ENCODE data around the gene PLXDC1. TPM values are rescaled to one million over a fixed set of nuclear protein-coding genes. Genes with fewer than 3 reads are reported as not detected.
"Not testable (repeated sequence)": the region's sequence is repeated elsewhere in the genome, so short reads cannot be mapped to it uniquely, and the experiment has no call there.

PLXDC1 gene
- total RNA-seq, 1 donor from 2014 or later: 21.4 TPM

DNA sequence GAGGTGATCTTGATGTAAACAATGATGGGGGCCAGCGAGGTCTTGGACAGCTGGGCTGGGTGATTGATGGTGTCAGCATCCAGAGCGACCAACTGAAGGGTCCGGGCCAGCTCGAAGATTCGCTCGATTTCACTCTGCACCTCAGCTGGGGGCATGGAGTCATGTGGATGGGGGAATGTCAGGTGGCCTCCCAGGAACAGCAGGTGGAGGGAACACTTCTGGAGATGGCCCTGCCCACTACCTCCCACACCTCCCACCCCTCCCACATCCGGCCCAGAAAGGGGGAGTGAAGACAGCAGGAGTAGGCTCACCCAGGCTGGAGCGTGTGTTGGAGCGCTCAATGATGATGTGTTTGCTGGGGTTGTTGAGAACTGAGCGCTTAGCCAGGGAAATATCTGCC is 32.3 kb upstream of the PLXDC1 start:
- no peak for DNase-seq (ENCODE audit: low spot score)
- intact Hi-C loops (cut with DNase I): no loop called here

GRCh38 chr17:39183045-39183444 is 31.6 kb upstream of the PLXDC1 start:
- no peak for DNase-seq (ENCODE audit: low spot score)
- intact Hi-C loops (cut with DNase I): no loop called here

DNA sequence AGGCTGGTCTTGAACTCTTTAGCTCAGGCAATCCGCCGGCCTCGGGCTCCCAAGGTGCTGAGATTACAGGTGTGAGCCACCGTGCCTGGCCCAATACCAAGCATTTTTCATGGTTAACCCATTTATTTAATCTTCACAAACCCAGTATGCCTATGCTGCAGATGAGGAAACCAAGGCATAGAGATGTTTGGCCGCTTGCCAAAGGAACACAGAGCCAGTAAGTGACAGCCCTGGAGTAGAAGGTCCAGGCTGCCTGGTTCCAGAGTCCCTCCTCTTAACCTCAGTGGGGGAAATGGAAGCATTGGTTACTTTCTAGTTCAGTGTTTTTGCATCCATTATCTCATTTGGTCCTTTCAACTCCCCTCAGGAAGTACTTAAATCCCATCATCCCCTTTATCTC is 29.9 kb upstream of the PLXDC1 start:
- no peak for DNase-seq (ENCODE audit: low spot score)
- intact Hi-C loops (cut with DNase I): no loop called here

DNA sequence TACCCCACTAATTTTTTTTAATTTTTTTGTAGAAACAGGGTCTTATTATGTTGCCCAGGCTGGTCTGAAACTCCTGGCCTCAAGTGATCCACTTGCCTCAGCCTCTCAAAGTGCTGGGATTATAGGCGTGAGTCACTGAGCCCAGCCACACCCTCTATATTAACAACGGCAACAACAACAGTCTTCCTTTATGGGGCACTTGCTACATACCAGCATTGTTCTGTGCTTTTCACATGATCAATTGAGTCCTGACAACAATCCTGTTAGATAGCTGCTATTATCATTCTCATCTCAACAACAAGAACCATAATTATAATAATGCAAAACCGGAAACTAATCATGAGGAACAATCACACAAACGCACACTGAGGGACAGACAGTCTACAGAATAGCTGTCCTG is 27.1 kb upstream of the PLXDC1 start:
- intact Hi-C loops (cut with DNase I): no loop called here
- DNase-seq (ENCODE audit: low spot score): no peak

DNA sequence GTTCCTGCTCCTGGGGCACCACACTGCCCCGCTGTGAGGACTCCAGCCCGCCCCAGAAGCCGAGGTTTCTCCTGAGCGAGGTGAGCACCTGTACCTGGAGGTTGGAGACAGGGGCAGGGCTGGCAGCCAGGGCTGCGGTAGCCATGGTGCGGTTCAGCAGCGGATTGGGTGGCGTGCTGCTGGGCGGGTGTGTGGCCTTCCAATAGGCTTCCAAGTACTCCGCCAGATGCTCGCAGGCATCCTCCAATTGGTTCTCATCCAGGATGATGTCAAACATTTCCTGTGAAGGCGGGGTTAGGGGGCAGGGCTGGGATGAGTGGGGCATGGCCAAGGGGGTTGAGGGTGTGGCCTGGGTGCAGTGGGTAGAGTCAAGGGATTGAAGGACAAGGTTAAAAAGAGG is 25.8 kb upstream of the PLXDC1 start:
- intact Hi-C loops (cut with DNase I): no loop called here
- no peak for DNase-seq (ENCODE audit: low spot score)

DNA sequence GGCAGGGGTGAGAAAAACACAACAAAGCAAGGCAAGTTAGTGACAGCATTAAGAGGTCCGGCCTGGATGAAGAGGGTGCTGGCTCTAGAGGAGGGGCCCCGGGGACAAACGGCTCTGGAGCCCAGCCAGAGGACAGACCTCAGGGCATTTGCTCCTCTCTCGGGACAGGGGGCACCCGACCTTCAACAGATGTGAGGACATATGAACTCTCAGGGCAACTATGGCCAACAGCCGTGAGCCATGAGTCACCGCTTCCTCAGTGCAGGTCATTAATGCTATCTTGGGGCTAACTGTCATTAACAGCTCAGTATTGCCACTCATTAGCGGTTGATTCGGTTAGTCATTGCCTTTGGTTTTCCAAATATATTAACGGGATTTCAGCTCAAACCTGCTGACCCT is 24.3 kb upstream of the PLXDC1 start:
- intact Hi-C loops (cut with DNase I): no loop called here
- no peak for DNase-seq (ENCODE audit: low spot score)

DNA sequence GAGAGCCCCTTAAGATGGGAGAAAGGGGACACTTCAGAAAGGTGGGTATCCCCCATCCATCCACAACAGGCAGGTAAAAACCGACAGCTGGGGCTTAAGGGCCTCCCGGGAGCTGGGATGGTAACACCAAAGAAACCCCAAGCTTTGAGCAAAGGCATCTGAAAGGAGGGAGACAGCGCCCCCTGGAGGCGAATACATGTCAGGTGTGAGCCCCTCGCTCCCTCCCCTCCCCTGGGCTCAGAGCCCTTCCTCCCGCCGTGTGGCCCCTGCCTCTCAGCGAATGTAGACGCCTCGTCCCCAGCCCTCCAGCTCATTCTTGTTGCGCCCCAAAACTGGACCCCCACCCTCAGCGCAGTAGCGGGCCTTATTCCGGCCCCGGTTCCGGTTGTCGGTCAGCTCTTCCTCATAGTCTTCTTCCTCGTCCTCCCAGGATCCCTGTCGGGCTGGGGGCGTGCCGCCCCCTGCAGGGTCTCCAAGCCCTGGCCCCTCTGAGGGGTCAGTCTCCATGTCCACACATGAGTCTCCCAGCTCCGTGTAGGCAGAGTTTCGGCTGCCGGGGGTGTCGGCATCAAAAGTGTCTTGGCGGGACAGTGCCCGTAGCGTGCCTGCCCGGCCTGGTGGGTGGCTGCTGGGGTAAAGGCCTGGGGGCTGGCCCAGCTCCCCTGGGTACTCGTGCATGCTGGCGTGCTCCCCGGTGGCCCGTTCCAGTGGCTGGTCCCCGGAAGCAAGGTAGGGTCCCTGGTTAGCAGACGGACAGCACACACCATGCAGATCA is 23.7 kb upstream of the PLXDC1 start:
- intact Hi-C loops (cut with DNase I): no loop called here
- DNase-seq (ENCODE audit: low spot score): no peak

DNA sequence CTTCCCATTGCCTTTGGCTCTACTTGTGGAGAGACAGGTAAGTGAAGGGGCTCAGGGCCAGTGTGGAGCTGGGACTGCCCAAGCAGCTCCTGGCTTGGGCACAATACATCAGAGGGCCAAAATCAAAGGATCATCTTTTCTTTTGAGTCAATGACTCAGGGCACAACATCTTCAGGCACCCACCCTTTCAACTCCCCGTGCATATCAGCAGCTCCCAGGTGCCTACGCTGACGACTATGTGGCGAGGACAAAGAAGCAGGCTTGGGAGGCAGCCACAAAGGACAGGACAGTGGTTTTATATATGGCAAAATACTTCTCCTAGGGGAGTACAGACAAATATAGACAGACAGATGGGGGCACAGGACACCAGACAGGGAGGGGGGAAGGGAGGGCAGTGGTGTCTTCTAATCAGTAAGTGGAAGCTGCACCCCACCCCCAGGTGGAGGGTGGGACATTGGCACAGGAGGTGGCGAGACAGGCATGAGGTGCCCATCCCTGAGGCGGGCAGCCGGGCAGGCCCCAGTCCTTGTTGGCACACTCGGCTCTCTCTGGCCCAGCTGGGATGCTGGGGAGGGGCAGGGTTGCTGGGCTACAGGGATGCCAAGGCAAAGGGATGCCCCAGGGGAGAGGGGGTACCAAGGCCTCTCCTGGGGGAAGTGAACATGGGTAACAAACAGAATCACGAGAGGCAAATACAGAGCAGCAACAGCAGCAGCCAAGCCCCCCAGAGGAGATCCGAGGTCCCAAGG is 22.3 kb upstream of the PLXDC1 start:
- DNase-seq (ENCODE audit: low spot score): no peak
- intact Hi-C loops (cut with DNase I): no loop called here

DNA sequence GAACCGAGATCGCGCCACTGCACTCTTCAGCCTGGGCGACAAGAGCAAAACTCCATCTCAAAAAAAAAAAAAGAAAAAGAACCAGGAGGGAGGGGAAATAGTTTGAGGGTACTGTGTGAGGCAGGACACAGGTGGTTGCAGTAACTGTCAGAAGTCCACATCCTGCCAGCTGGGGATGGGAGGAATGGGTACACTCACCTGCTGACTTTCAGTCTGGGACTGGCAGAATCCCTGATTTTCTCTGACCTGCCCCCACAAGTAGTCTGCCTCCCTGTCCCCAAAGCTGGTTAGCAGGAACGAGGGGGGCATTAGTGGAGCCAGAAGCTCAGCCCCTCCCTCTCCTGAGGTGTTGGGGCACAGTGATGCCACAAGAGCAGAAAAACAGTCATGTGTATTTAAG is 21.6 kb upstream of the PLXDC1 start:
- DNase-seq (ENCODE audit: low spot score): no peak
- intact Hi-C loops (cut with DNase I): no loop called here

DNA sequence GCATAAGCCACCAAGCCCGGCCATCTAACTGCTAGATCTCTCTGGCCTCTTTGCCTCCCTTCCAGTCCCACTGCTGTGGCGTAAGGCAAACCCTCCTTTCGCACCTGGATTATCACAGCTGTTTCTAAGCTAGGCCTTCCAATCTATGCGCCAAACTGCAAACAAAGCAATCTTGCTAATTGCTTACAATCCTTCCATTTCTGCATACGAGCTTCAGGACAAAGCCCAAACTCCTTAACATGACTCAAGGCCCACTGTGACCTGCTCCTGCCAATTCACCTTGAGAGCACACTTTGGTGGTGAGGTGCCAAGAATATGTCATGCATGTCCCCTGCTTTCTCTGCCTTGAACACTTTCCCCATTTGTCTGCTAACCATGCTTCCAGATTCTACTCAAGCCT is 20.5 kb upstream of the PLXDC1 start:
- no peak for DNase-seq (ENCODE audit: low spot score)
- intact Hi-C loops (cut with DNase I): no loop called here

GRCh38 chr17:39170558-39170957 is 19.1 kb upstream of the PLXDC1 start:
- intact Hi-C loops (cut with DNase I): no loop called here
- DNase-seq (ENCODE audit: low spot score): no peak

GRCh38 chr17:39170109-39170508 is 18.7 kb upstream of the PLXDC1 start:
- no peak for DNase-seq (ENCODE audit: low spot score)

DNA sequence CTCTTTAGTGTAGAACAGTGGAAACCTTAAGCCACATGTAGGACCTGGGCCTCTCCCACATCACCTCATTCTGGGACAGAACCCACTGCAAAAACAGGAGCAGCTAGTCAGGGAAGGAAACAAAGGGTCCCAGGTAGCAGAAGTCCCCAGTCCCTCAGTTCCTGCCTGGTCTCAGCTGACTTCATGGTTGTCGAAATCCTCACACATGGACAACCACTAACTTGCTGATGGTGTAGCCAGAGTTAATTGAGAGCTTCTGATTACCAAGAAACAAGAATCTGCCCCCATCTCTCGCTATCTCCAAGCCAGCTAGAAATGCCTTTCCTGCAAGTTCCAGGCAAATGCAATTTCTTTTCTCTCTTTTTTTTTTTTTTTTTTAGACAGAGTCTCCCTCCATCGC is 18.1 kb upstream of the PLXDC1 start:
- intact Hi-C loops (cut with DNase I): loop anchor here (10.0 kb wide), 1 partner anchor 65 kb away; no protein-coding TSS in a partner anchor
- no peak for DNase-seq (ENCODE audit: low spot score)

More at GRCh38 chr17:39170109-39170508, 18.7 kb upstream of the PLXDC1 start:
- intact Hi-C loops (cut with DNase I): no loop called here

DNA sequence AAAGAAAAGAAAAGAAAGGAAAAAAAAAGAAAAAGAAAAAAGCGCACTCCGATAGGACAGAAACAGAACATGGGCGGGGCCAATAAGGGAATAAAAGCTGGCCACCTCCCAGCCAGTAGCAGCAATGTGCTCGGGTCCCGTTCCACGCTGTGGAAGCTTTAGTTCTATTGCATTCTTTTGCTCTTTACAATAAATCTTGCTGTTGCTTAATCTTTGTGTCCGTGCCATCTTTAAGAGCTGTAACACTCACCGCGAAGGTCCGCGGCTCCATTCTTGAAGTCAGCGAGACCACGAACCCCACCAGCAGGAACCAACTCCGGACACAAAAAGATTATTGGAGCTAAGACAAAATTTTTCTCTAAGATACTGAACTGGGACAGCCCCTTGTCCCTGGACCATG is 17.7 kb upstream of the PLXDC1 start:
- intact Hi-C loops (cut with DNase I): loop anchor here (10.0 kb wide), 1 partner anchor 66 kb away; no protein-coding TSS in a partner anchor
- no peak for DNase-seq (ENCODE audit: low spot score)

- not testable (repeated sequence) for DNase-seq (ENCODE audit: low spot score)
- intact Hi-C loops (cut with DNase I): loop anchor here (10.0 kb wide), 1 partner anchor 66 kb away; no protein-coding TSS in a partner anchor
Observed at GRCh38 chr17:39168503-39168902, 17.1 kb upstream of the PLXDC1 start.

DNA sequence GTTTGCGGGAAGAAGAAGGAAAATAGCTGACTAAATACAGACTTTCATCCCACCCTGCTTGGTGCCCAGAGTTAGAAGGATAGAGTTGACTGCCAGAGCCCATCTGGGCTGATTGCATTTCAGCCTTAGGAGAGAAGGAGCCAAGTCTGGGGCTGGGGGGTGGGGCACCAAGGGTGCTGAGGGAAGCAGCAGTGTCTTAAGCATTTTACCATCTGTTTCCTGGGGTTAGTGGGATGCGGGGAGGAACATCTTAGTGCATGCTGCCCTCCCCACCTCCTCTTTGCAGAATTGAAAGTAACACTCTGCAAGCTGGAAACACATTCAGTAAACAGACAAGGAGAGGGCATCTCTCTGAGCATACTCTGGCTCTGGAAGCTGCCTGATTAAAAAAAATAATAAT is 16.0 kb upstream of the PLXDC1 start:
- intact Hi-C loops (cut with DNase I): loop anchor here (10.0 kb wide), 1 partner anchor 67 kb away; no protein-coding TSS in a partner anchor
- no peak for DNase-seq (ENCODE audit: low spot score)

GRCh38 chr17:39166437-39167335 is 15.2 kb upstream of the PLXDC1 start:
- no peak for DNase-seq (ENCODE audit: low spot score)
- intact Hi-C loops (cut with DNase I): loop anchor here (10.0 kb wide), 1 partner anchor 68 kb away; no protein-coding TSS in a partner anchor

- no peak for DNase-seq (ENCODE audit: low spot score)
- intact Hi-C loops (cut with DNase I): loop anchor here (10.0 kb wide), 1 partner anchor 69 kb away; no protein-coding TSS in a partner anchor
Observed at GRCh38 chr17:39165841-39166349, 14.5 kb upstream of the PLXDC1 start, which contains the start of gene ARL5C. Gene ARL5C (minus strand): TSS chr17:39166161. CDS start chr17:39165760, 401 bp downstream.

GRCh38 chr17:39165178-39165840 is 13.9 kb upstream of the PLXDC1 start:
- DNase-seq (ENCODE audit: low spot score): no peak
- intact Hi-C loops (cut with DNase I): loop anchor here (10.0 kb wide), 1 partner anchor 69 kb away; no protein-coding TSS in a partner anchor
